GM10847 (cell line): ENCODE results near the gene LGALS14.

ENCODE experiments used
- POLR2A ChIP-seq: IDR thresholded peaks from 2 replicates; pipeline ENCODE4 v1.6.1; 2011; ENCODE audit not compliant: insufficient read length; ENCODE audit errors: extremely low read depth

The LGALS14 gene

GRCh38 chr19:39704181-39705044 is at the start of gene LGALS14:
Gene LGALS14 (plus strand): TSS chr19:39704481. CDS start chr19:39704529, 48 bp downstream.
- no peak for TF ChIP-seq POLR2A

- no peak for TF ChIP-seq POLR2A
Observed at GRCh38 chr19:39655613-39656012, 48.7 kb upstream of the LGALS14 start, which contains the start of gene LGALS16. Gene LGALS16 (plus strand): TSS chr19:39655913. CDS start chr19:39655962, 49 bp downstream.

- TF ChIP-seq POLR2A: no peak
Observed at GRCh38 chr19:39659791-39660190, 44.5 kb upstream of the LGALS14 start.

GRCh38 chr19:39660661-39661060 is 43.6 kb upstream of the LGALS14 start:
- TF ChIP-seq POLR2A: no peak

- no peak for TF ChIP-seq POLR2A
Observed at GRCh38 chr19:39661565-39661964, 42.7 kb upstream of the LGALS14 start.

GRCh38 chr19:39670998-39671397 is 33.3 kb upstream of the LGALS14 start:
- TF ChIP-seq POLR2A: no peak

- TF ChIP-seq POLR2A: no peak
Observed at GRCh38 chr19:39671739-39672363, 32.4 kb upstream of the LGALS14 start.

GRCh38 chr19:39672473-39672872 is 31.8 kb upstream of the LGALS14 start:
- no peak for TF ChIP-seq POLR2A

- no peak for TF ChIP-seq POLR2A
Observed at GRCh38 chr19:39676004-39676403, 28.3 kb upstream of the LGALS14 start.

- TF ChIP-seq POLR2A: no peak
Observed at GRCh38 chr19:39677961-39678889, 26.1 kb upstream of the LGALS14 start.

- TF ChIP-seq POLR2A: peak; percentile 27
Observed at GRCh38 chr19:39679056-39679790, 25.1 kb upstream of the LGALS14 start.

GRCh38 chr19:39679791-39680168 is 24.5 kb upstream of the LGALS14 start:
- TF ChIP-seq POLR2A: peak; percentile 6

GRCh38 chr19:39680593-39680992 is 23.7 kb upstream of the LGALS14 start:
- TF ChIP-seq POLR2A: no peak

- TF ChIP-seq POLR2A: no peak
Observed at GRCh38 chr19:39681416-39681815, 22.9 kb upstream of the LGALS14 start.

- TF ChIP-seq POLR2A: no peak
Observed at GRCh38 chr19:39684267-39684666, 20.0 kb upstream of the LGALS14 start.
